GM19043 (cell line): ENCODE data around the gene DNAJC21.
A peak's percentile ranks its signal among the peaks of the same experiment; 100 is the strongest.
"Not testable (repeated sequence)": the region's sequence is repeated elsewhere in the genome, so short reads cannot be mapped to it uniquely, and the experiment has no call there.

Experiments used
- ATAC-seq: cut with Tn5 transposase; IDR thresholded peaks from one replicate; pipeline ENCODE4 v1.9.1; 2021; ENCODE audit warnings: low read depth; ENCODE audit not compliant: unreplicated experiment

The DNAJC21 gene

DNA sequence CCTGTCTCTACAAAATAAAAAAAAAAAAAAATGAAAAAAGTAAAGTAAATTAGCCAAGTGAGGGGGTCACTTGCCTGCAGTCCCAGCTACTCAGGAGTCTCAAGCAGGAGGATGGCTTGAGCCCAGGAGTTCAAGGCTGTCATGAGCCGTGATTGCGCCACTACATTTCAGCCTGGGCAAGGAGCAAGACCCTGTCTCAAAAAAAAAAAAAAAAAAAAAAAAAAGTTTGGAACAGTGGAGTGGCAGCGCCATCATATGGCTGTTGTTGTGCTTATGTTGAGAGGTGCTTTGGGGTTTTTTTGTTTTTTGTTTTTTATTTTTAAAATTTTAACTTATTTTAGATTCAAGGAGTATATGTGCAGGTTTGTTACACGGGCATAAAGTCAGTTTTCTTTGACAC, 10.3 kb upstream of the DNAJC21 start:
- ATAC-seq = no peak

DNA sequence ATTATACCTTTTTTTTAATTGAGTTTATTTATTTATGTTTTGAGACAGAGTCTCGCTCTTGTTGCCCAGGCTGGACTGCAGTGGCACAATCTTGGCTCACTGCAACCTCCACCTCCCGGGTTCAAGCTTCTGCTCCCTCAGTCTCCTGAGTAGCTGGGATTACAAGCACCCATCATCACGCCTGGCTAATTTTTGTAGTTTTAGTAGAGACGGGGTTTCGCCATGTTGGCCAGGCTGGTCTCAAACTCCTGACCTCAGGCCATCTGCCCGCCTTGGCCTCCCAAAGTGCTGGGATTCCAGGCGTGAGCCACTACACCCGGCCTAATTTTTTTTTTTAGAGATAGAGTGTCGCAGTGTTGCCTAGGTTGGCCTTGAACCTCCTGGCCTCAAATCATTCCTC, 6.1 kb upstream of the DNAJC21 start:
- not testable (repeated sequence) for ATAC-seq

DNA sequence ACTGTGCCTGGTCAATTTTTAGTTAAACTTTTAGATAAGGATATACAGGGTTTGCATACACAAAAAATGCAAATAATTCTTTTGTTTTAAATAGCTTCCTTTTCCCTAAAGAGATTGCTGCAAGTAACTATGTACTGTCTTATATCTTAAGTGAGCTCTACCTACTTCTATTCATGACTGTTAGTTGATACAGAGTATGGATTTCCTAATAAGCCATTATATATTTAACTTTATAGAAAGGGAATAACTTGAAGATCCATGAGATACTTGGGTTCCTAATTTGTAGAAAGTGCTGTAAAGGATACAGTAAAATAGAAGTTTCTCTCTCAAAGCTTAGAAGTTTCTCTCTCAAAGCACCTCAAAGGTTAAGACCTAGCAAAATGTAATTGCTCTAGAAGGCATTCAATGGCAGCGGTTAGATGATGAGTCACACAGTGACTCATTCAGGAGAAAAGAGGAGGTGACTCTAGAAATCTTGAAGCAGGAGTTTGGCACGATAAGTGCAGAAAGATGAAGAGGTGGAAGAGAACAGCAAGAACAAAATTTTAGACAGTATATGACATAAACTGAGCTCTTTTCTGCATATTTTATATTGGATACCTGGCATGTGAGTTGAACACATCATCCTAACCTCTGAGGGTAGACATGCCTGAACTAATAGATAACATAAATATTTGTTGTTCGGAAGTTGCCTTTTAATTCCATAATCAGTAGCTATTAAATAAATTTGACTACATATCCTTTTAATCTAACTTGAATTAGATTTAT, 5.5 kb upstream of the DNAJC21 start:
- peak; percentile 58 for ATAC-seq

GRCh38 chr5:34924462-34924765, 4.9 kb upstream of the DNAJC21 start:
- no peak for ATAC-seq

GRCh38 chr5:34926318-34926888, 3.0 kb upstream of the DNAJC21 start:
- no peak for ATAC-seq

GRCh38 chr5:34927785-34928184, 1.6 kb upstream of the DNAJC21 start:
- no peak for ATAC-seq

DNA sequence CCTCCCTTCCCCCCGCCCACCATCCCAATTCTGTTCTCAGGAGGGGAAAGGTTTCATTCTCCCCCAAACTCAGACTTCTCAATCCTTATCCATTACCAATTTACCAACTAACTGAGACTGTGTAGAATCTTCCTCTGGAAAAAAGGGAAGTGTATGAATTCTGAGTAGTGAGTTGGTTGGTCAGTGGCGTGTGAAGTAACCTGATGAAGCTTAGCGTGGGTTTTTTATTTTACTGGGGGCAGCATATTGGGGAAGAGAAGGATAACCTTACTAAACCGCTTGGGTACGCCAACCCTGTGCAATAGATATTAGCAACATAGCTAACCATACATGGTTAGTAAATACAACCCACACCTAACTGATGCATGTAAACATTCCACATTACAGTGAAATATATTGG, 1.1 kb upstream of the DNAJC21 start:
- no peak for ATAC-seq

DNA sequence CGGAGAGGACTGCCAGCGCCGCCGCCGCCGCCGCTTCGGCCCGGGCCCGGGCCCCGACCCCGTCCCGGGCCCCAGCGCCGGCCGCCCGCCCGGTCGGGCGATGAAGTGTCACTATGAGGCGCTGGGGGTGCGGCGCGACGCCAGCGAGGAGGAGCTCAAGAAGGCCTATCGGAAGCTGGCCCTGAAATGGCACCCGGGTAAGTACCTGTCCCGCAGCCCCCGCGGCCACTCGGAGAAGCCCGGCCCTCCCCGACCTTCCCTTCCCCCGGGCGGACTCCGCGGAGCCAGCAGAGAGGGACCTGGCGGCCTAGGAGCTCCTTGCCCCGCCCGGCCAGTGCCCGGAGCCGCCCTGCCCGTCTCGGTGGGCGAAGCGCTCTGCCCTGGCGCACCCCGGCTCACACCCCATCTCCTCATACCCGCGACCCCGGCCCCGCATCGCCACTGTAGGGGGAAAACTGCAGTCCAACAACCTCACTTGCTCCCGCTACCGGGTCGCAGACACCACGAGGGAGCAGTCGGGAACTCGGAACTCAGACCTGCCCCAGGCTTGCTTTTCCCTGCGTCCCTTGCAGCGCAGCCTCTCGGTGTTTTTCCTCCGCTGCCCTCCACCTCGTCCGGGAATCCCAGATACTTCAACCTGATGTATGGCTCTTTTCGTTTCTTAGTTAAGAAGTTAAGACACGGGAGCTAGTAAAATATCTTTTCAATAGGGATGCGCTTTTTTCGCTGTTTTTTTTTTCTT, 532 bp downstream of the DNAJC21 start:
- peak; percentile 58 for ATAC-seq

- ATAC-seq = no peak
Observed at GRCh38 chr5:34930462-34930844, 1.1 kb downstream of the DNAJC21 start.

DNA sequence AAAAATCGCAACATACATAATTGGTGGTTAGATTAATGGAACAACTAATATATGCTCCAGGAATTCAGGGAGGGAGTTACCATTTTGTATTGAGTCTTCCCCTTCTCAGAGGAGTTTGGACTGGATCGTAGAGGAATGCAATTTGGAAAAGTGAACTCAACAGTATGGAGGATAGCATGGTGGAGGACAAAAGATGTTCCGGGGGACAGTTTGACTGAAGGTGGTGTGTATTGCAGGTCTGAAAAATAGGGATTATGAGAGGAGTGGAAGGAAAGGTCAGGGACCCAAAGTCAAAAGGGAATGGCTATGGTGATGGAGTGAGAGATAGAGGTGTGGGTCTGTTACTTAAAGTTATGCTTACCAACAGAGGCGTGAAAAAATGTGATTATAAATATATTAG, 1.5 kb downstream of the DNAJC21 start:
- no peak for ATAC-seq

DNA sequence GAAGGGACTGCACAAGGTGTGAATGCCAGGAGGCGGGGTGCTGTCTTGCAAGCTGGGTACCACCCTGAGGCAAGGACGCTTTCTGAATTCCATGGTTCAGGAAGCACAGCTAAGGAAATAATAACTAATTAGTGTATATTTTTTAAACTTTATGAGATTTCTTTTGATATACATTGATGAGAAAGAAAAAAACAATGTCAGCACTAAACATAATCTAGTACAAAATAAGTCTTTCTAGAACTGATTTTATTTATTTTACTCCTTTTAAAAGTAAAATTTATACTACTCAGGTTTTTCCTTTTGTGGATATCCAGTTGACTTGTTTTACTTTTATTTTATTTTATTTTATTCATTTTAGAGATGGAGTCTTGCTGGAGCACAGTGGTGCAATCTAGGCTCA, 3.6 kb downstream of the DNAJC21 start:
- no peak for ATAC-seq

GRCh38 chr5:34941936-34942335, 12.6 kb downstream of the DNAJC21 start:
- no peak for ATAC-seq

GRCh38 chr5:34944044-34944443, 14.7 kb downstream of the DNAJC21 start:
- ATAC-seq = no peak

DNA sequence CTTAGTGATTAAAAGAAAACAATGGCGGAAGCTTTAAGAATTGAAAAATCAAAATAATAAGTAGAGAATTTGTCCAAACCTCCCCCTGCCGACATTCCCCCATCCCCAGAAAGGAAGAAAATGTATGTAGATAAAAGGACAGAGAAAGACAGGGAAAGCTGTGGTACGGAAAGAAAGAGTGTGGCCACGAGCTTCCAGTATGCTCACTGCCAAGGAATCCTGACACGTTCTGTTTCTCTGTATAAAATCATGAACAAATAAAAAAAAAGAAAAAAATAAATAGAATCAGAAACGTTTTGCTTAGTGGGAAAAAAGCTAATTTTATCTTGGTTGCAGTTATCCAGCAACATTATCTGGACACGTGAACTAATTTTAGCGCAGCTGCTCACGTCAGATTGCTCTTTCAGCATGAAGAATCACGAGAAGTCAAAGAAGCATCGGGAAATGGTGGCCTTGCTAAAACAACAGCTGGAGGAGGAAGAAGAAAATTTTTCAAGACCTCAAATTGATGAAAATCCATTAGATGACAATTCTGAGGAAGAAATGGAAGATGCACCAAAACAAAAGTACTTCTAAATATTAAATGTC, 15.2 kb downstream of the DNAJC21 start:
- ATAC-seq = no peak

GRCh38 chr5:34957321-34957720, 28.0 kb downstream of the DNAJC21 start:
- ATAC-seq = no peak

DNA sequence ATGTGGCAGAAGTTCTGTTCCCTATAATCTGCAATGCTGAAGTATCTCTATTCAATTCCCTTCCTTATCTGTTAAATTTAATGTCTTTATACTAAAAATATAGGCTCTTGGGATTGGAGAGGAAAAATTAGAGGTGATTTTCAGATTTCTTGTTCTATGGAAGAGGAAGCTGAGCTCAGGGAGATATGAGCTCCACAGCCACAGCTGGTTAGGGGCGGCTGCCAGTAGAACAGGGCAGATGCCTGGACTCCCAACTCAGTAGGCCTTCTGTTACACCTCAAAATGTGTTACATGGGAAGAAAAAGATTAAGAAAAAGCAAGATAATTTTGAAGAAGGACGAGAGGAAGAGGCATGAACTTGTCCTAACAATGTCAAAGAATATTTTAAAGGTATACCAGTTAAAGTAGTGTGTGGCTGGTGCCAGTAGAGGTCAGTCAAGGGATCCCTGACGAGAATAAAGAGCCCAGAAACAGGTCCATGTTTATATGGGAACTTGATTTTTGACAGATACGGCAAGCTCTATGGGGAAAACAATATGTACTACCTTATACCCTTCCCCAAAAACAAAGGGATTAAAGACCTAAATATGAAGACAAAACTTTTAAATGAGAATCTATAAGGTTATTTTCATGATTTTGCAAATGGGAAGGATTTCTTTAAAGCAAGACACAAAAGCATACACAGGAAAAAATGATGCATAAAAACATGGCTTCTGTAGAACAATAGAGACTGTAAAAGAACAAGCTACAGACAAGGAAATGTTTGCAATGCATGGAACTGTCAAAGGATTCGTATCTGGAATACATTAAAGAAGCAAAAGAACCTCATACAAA, 28.7 kb downstream of the DNAJC21 start:
- no peak for ATAC-seq

DNA sequence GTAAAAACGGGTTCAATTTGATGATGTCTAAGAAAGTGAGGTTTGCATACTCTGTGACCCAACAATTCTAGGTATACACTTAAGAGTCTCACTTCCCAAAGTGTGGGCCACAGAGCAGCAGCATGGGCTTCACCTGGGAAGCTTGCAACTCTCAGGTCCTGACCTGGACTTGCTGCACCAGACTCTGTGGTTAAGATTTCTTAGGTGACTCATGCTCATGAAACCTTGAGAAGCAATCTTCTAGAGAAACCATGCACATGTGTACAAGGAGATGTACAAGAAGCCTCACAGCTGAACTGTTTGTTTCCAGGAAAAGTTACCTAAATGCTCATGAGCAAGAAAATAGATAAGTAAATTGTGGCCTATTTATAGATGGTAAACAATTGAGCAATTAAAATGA, 30.0 kb downstream of the DNAJC21 start:
- ATAC-seq = peak; percentile 95

- no peak for ATAC-seq
Observed at GRCh38 chr5:34967540-34967939, 38.2 kb downstream of the DNAJC21 start.

- ATAC-seq = no peak
Observed at GRCh38 chr5:34968258-34968657, 38.9 kb downstream of the DNAJC21 start.

GRCh38 chr5:34970552-34970951, 41.2 kb downstream of the DNAJC21 start:
- no peak for ATAC-seq

DNA sequence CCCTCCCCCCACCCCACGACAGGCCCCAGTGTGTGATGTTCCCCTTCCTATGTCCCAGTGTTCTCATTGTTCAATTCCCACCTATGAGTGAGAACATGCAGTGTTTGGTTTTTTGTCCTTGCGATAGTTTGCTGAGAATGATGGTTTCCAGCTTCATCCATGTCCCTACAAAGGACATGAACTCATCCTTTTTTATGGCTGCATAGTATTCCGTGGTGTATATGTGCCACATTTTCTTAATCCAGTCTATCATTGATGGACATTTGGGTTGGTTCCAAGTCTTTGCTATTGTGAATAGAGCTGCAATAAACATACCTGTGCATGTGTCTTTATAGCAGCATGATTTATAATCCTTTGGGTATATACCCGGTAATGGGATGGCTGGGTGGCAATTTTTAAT, 42.3 kb downstream of the DNAJC21 start:
- ATAC-seq = not testable (repeated sequence)
